ENCODE results near the gene NCOA3.

Gene NCOA3

DNA sequence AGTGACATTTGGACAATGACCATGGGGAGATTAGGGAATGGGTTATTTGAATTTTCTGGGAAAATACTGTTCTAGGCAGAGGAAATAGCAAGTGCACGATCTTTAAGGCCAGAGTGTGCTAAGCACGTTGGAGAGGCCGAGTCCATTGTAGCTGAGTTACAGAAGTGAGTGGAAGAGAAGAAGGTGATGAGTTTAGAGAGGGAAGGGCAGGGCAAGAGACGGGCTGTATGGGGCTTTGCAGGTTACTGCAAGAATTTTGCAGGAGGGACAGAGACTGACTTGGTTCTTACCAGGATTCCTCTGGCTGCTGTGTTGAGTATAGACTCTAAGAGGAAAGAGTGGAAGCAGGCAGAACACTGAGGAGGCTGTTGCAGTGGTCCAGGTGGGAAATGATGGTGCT lies 1.1 kb upstream of the NCOA3 start:
- H3K4me2 ChIP-seq (ENCODE audit: low read length): peak overlapping the region; percentile 77
- H3K9ac ChIP-seq (ENCODE audit: low read length): peak overlapping the region; percentile 80
- TF ChIP-seq EZH2 (IDR thresholded peaks at IDR 0.05; ENCODE audit: borderline replicate concordance, low read length): no peak
- TF ChIP-seq, protein P1, sequence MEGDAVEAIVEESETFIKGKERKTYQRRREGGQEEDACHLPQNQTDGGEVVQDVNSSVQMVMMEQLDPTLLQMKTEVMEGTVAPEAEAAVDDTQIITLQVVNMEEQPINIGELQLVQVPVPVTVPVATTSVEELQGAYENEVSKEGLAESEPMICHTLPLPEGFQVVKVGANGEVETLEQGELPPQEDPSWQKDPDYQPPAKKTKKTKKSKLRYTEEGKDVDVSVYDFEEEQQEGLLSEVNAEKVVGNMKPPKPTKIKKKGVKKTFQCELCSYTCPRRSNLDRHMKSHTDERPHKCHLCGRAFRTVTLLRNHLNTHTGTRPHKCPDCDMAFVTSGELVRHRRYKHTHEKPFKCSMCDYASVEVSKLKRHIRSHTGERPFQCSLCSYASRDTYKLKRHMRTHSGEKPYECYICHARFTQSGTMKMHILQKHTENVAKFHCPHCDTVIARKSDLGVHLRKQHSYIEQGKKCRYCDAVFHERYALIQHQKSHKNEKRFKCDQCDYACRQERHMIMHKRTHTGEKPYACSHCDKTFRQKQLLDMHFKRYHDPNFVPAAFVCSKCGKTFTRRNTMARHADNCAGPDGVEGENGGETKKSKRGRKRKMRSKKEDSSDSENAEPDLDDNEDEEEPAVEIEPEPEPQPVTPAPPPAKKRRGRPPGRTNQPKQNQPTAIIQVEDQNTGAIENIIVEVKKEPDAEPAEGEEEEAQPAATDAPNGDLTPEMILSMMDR (IDR thresholded peaks at IDR 0.05; ENCODE audit: low read length): no peak
- no peak overlapping the region for H2AFZ ChIP-seq (ENCODE audit: low read length)
- no peaks in the 10 kb centered on the region for H3K9me3 ChIP-seq (ENCODE audit: low read length)
- H3K27me3 ChIP-seq (ENCODE audit: insufficient read depth, low read length): no peaks in the 10 kb centered on the region
- peaks cover 47% of the 10 kb centered on the region for H3K79me2 ChIP-seq (ENCODE audit: insufficient read depth, low read length)
- H3K9me2 ChIP-seq (ENCODE audit: low read depth, low read length): no peaks in the 10 kb centered on the region
- H4K20me1 ChIP-seq (ENCODE audit: insufficient read depth, low read length): no peaks in the 10 kb centered on the region
- 0 out of 2 replicates have a peak, but pooled peaks cover 4% of the 10 kb centered on the region for H3F3A ChIP-seq (ENCODE audit: insufficient read depth, low read length)
- H3K27ac ChIP-seq (ENCODE audit: low read depth, low read length, poor library complexity, severe bottlenecking): peak overlapping the region; percentile 82
- H3K4me3 ChIP-seq (ENCODE audit: low read depth, low read length, poor library complexity, severe bottlenecking): peak overlapping the region; percentile 78
- peaks cover 42% of the 10 kb centered on the region for H3K4me1 ChIP-seq (ENCODE audit: insufficient read depth, low read length, severe bottlenecking)
- peaks cover 24% of the 10 kb centered on the region for H3K36me3 ChIP-seq (ENCODE audit: insufficient read depth, low read length)

DNA sequence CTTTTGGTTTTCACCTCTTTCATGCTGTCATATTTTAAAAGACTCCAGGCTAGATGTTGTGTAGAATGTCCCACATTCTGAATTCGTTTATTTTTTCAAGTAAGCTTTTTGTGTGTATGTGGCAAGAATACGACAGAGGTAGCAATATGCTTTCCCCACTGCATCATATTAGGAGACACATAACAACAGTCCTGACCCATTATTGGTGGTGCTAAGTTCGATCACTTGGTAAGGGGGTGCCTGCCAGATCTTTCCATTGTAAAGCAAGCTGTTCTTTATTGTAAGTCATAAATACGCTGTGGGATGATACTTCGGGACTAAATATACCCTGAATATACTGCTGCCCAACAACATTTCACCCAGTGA lies 588 bp upstream of the NCOA3 start:
- H2AFZ ChIP-seq (ENCODE audit: low read length): no peak overlapping the region
- peaks cover 53% of the 10 kb centered on the region for H3K79me2 ChIP-seq (ENCODE audit: insufficient read depth, low read length)
- peak overlapping the region; percentile 80 for H3K9ac ChIP-seq (ENCODE audit: low read length)
- H3K36me3 ChIP-seq (ENCODE audit: insufficient read depth, low read length): peaks cover 24% of the 10 kb centered on the region
- no peaks in the 10 kb centered on the region for H4K20me1 ChIP-seq (ENCODE audit: insufficient read depth, low read length)
- no peaks in the 10 kb centered on the region for H3K9me2 ChIP-seq (ENCODE audit: low read depth, low read length)
- TF ChIP-seq, protein P1 (IDR thresholded peaks at IDR 0.05; ENCODE audit: low read length): no peak
- TF ChIP-seq EZH2 (IDR thresholded peaks at IDR 0.05; ENCODE audit: borderline replicate concordance, low read length): no peak
- H3K4me3 ChIP-seq (ENCODE audit: low read depth, low read length, poor library complexity, severe bottlenecking): peak overlapping the region; percentile 78
- 0 out of 2 replicates have a peak, but pooled peaks cover 3% of the 10 kb centered on the region for H3F3A ChIP-seq (ENCODE audit: insufficient read depth, low read length)
- no peaks in the 10 kb centered on the region for H3K9me3 ChIP-seq (ENCODE audit: low read length)
- peak overlapping the region; percentile 82 for H3K27ac ChIP-seq (ENCODE audit: low read depth, low read length, poor library complexity, severe bottlenecking)
- H3K27me3 ChIP-seq (ENCODE audit: insufficient read depth, low read length): no peaks in the 10 kb centered on the region
- peak overlapping the region; percentile 77 for H3K4me2 ChIP-seq (ENCODE audit: low read length)
- peaks cover 47% of the 10 kb centered on the region for H3K4me1 ChIP-seq (ENCODE audit: insufficient read depth, low read length, severe bottlenecking)

DNA sequence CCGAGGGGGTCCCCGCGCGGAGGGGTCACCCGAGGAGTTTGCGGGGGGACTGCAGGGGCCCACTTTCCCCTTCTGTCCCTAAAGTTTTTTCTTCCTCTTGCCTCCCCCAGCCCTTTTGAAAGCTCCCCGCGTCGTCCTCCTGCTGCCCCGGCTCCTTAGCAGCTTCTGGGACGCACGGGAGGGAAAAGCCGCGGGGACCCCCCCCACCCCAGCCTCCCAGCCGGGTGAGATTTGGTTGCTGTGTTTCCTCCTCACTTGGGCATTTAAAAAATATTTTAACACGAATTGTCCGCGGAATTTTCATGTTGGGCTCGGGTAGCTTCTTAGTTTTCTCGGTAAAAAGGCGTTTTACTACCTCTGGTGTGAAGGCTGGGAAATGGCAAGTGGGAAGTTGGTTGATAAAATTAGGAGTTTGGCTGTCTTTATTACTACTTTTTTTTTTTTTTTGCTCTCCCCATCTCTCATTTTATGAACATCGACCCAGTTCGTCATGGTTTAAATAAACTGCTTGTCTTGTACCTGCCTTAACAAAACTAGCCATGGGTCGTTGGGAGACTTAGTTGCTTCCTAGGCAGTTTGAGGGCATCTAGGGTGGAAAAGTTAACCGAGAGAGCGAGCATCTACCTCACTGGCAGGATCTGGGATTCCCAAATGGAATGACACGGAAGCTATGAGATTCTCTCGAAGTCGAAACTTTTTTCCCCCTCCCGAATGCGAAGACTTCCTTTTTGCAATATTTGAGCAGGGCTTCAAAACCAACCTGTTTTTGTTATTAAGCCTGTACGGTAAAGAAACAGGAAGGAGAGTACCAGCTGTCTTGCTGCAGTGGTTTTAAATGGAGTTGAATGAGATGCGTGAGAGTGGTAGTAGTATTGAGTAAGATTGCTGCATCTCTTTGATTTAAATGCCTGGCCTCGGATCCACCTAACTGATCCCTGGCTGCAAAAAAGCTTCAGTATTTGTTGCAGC lies 868 bp downstream of the NCOA3 start:
- TF ChIP-seq, protein P1 (IDR thresholded peaks at IDR 0.05; ENCODE audit: low read length): no peak
- no peak for TF ChIP-seq EZH2 (IDR thresholded peaks at IDR 0.05; ENCODE audit: borderline replicate concordance, low read length)
- Histone ChIP-seq H4K20me1 (ENCODE audit: insufficient read depth, low read length) (no peaks in the 10 kb centered on the region), H3K4me3 (ENCODE audit: low read depth, low read length, poor library complexity, severe bottlenecking) (peak overlapping the region; percentile 78), H2AFZ (ENCODE audit: low read length) (no peak overlapping the region), H3K79me2 (ENCODE audit: insufficient read depth, low read length) (peaks cover 67% of the 10 kb centered on the region), H3F3A (ENCODE audit: insufficient read depth, low read length) (no peaks in the 10 kb centered on the region), H3K4me1 (ENCODE audit: insufficient read depth, low read length, severe bottlenecking) (peaks cover 52% of the 10 kb centered on the region), H3K9me3 (ENCODE audit: low read length) (no peaks in the 10 kb centered on the region), H3K27ac (ENCODE audit: low read depth, low read length, poor library complexity, severe bottlenecking) (peak overlapping the region; percentile 86), H3K9me2 (ENCODE audit: low read depth, low read length) (no peaks in the 10 kb centered on the region), H3K27me3 (ENCODE audit: insufficient read depth, low read length) (no peaks in the 10 kb centered on the region), H3K9ac (ENCODE audit: low read length) (peak overlapping the region; percentile 89), H3K4me2 (ENCODE audit: low read length) (peak overlapping the region; percentile 75), H3K36me3 (ENCODE audit: insufficient read depth, low read length) (peaks cover 28% of the 10 kb centered on the region)

Data from OCI-LY1 (cell line).